ENCODE measurements around the gene FADD. TPM values are rescaled to one million over a fixed set of nuclear protein-coding genes. Genes with fewer than 3 reads are reported as not detected.

The FADD gene
- total RNA-seq, 1 experiment from 2014 or later = 101 TPM

- peak; percentile 12 for DNase-seq
- Histone ChIP-seq H3K4me3 (ENCODE audit: insufficient read depth, low read depth, low read length) (no peak overlapping the region), H3K36me3 (replicated peaks; ENCODE audit: control insufficient read depth, insufficient read depth, low read length) (no peaks in the 10 kb centered on the region), H3K27me3 (ENCODE audit: control insufficient read depth, insufficient read depth, low read length) (no peaks in the 10 kb centered on the region)
Measured at GRCh38 chr11:70250876-70251658, 48.0 kb downstream of the FADD start.

GRCh38 chr11:70251659-70252321 lies 48.7 kb downstream of the FADD start:
- Histone ChIP-seq H3K27me3 (ENCODE audit: control insufficient read depth, insufficient read depth, low read length) (no peaks in the 10 kb centered on the region), H3K36me3 (replicated peaks; ENCODE audit: control insufficient read depth, insufficient read depth, low read length) (no peaks in the 10 kb centered on the region), H3K4me3 (ENCODE audit: insufficient read depth, low read depth, low read length) (no peak overlapping the region)
- DNase-seq = peak; percentile 60

- Histone ChIP-seq H3K36me3 (replicated peaks; ENCODE audit: control insufficient read depth, insufficient read depth, low read length) (no peaks in the 10 kb centered on the region), H3K27me3 (ENCODE audit: control insufficient read depth, insufficient read depth, low read length) (no peaks in the 10 kb centered on the region), H3K4me3 (ENCODE audit: insufficient read depth, low read depth, low read length) (no peak overlapping the region)
- DNase-seq = no peak
Measured at GRCh38 chr11:70252844-70253243, 49.7 kb downstream of the FADD start.

- Histone ChIP-seq H3K4me3 (ENCODE audit: insufficient read depth, low read depth, low read length) (no peak overlapping the region), H3K36me3 (replicated peaks; ENCODE audit: control insufficient read depth, insufficient read depth, low read length) (no peaks in the 10 kb centered on the region), H3K27me3 (ENCODE audit: control insufficient read depth, insufficient read depth, low read length) (no peaks in the 10 kb centered on the region)
- peak; percentile 25 for DNase-seq
Measured at GRCh38 chr11:70255477-70256116, 52.5 kb downstream of the FADD start.

Other genes starting within 250 kb of the FADD start
- 1.1 and 2.3 TPM in 2 replicates for gene ANO1, start 125.0 kb upstream of the FADD start, total RNA-seq (2014; rRNA removed; shearing (Covaris generic))
- gene PPFIA1, start 67.4 kb downstream of the FADD start, total RNA-seq (2014; rRNA removed; shearing (Covaris generic)) = 51.5 and 52.2 TPM in 2 replicates
- gene CTTN, start 195.2 kb downstream of the FADD start, total RNA-seq (2014; rRNA removed; shearing (Covaris generic)) = 155 and 188 TPM in 2 replicates